ENCODE data around the gene SPCS1. TPM values are rescaled to one million over a fixed set of nuclear protein-coding genes. Genes with fewer than 3 reads are reported as not detected.

SPCS1 gene
- total and polyA plus RNA-seq, 9 of the 15 experiments (the other 6 are each of a cell fraction or from before 2014, with no cell fraction given): 73.9 to 567 (median 127) TPM

DNA sequence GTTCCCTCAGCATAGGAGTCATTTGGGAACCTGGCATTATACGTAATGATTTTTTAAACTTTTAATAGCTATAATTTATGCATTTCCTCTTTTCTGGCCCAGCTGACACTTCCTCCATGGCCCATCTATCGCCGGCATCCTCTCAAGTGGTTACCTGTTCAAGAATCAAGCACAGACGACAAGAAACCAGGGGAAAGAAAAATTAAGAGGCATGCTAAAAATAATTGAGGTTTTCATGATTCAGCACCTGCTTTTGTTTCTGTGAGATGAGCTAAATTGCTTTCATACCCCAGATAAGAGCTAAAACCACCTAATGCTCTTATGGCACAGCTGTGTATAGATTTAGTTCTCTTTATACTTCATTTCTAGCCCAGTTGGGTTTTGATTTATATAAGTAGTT is 1.7 kb downstream of the SPCS1 start:
- ATAC-seq (no peak), FAIRE-seq (no peak), DNase-seq (ENCODE audit: extremely low read depth in 1 of 4, low spot score in 3 of 4) (no peak)
- WGBS (ENCODE audit: insufficient coverage, low coverage, missing lambda C conversion rate): 51% methylated on average over 4 of the region's 4 CpGs
- no peak overlapping the region for H3K27ac ChIP-seq (ENCODE audit: extremely low read depth, low read depth, low read length)
- POLR2A ChIA-PET: interaction anchor here (1.1 to 1.2 kb wide), 2 partner anchors 8 to 10 kb away, joined by 3 to 5 read pairs; no protein-coding TSS in a partner anchor
- H3K9ac ChIP-seq (ENCODE audit: insufficient read depth in 1 of 2, low read depth in 2 of 2, low read length in 2 of 2): no peak overlapping the region
- H3K9me1 ChIP-seq (ENCODE audit: control insufficient read depth, insufficient read depth, low read length): no peaks in the 10 kb centered on the region
- H3K4me1 ChIP-seq (replicated peaks in 1 of 2; ENCODE audit: control insufficient read depth in 2 of 2, insufficient read depth in 2 of 2, low read length in 2 of 2): peaks cover 7 to 10% of the 10 kb centered on the region in 2 experiments; a peak in 3 of 5 replicates
- peak overlapping the region; percentile 94; the same call in 1 of the 2 replicates for H3K4me2 ChIP-seq (ENCODE audit: insufficient read depth, low read length)
- H3K9me3 ChIP-seq (replicated peaks; ENCODE audit: control insufficient read depth, insufficient read depth, low read depth, low read length): no peaks in the 10 kb centered on the region
- intact Hi-C loops (cut with micrococcal nuclease) (no loop called here), in situ Hi-C loops (cut with MboI) (no loop called here)
- no peaks in the 10 kb centered on the region for H4K20me1 ChIP-seq (replicated peaks; ENCODE audit: control insufficient read depth, insufficient read depth, low read length)
- H2AFZ ChIP-seq (ENCODE audit: low read depth, low read length): no peak overlapping the region
- peak overlapping the region; percentile 83; the same call in 1 of the 2 replicates for H3K4me3 ChIP-seq
- H3K27me3 ChIP-seq (ENCODE audit: control insufficient read depth in 2 of 2, insufficient read depth in 2 of 2, low read length in 2 of 2): no peaks in the 10 kb centered on the region
- peaks cover 22% of the 10 kb centered on the region for H3K36me3 ChIP-seq (ENCODE audit: control insufficient read depth, insufficient read depth, low read length)
- CTCF ChIA-PET (ENCODE audit: low intra/inter-chr PET ratio): no interaction called here
- BruUV-seq (replicated peaks): no TSS peak
- H3K79me2 ChIP-seq (ENCODE audit: control insufficient read depth, insufficient read depth, low read length): peaks cover 48% of the 10 kb centered on the region
- TF ChIP-seq ZNF584 (CRISPR knock-in tag; IDR thresholded peaks at IDR 0.05; ENCODE audit: low read depth) (no peak), SPI1 (IDR thresholded peaks at IDR 0.05; ENCODE audit: borderline replicate concordance, low read depth, low read length) (peak; percentile 75)

DNA sequence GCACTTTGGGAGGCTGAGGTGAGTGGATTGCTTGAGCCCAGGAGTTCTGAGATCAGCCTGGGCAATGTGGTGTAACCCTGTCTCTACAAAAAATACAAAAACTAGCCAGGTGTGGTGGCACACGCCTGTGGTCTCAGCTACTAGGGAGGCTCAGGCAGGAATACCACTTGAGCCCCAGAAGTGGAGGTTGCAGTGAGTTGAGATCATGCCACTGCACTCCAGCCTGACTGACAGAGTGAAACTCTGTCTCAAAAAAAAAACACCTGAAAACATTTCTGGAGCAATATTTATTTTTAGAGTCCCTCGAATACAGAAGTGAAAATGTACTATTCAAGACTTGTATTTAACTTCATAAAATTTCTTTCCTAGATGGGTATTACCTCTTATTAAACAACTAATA is 4.6 kb downstream of the SPCS1 start:
- FAIRE-seq: no peak
- no peak overlapping the region for H3K4me2 ChIP-seq (ENCODE audit: insufficient read depth, low read length)

More for the DNA sequence above, 4.6 kb downstream of the SPCS1 start:
- Histone ChIP-seq H3K9me3 (replicated peaks; ENCODE audit: control insufficient read depth, insufficient read depth, low read depth, low read length) (no peaks in the 10 kb centered on the region), H4K20me1 (replicated peaks; ENCODE audit: control insufficient read depth, insufficient read depth, low read length) (no peaks in the 10 kb centered on the region), H3K9me1 (ENCODE audit: control insufficient read depth, insufficient read depth, low read length) (no peaks in the 10 kb centered on the region), H3K4me3 (no peak overlapping the region), H3K9ac (ENCODE audit: insufficient read depth in 1 of 2, low read depth in 2 of 2, low read length in 2 of 2) (no peak overlapping the region), H2AFZ (ENCODE audit: low read depth, low read length) (no peak overlapping the region), H3K4me1 (replicated peaks in 1 of 2; ENCODE audit: control insufficient read depth in 2 of 2, insufficient read depth in 2 of 2, low read length in 2 of 2) (no peaks in the 10 kb centered on the region; a peak in 2 of 5 replicates), H3K27ac (ENCODE audit: extremely low read depth, low read depth, low read length) (no peak overlapping the region), H3K36me3 (ENCODE audit: control insufficient read depth, insufficient read depth, low read length) (peaks cover 17% of the 10 kb centered on the region; the same call in 2 of the 3 replicates), H3K27me3 (ENCODE audit: control insufficient read depth in 2 of 2, insufficient read depth in 2 of 2, low read length in 2 of 2) (no peaks in the 10 kb centered on the region), H3K79me2 (ENCODE audit: control insufficient read depth, insufficient read depth, low read length) (peaks cover 26% of the 10 kb centered on the region)
- WGBS (ENCODE audit: insufficient coverage, low coverage, missing lambda C conversion rate): 82% methylated on average over 2 of the region's 2 CpGs
- no peak for DNase-seq (ENCODE audit: extremely low read depth in 1 of 4, low spot score in 3 of 4)
- in situ Hi-C loops (cut with MboI) (no loop called here), intact Hi-C loops (cut with micrococcal nuclease) (no loop called here)
- TF ChIP-seq ZNF311 (CRISPR knock-in tag; IDR thresholded peaks at IDR 0.05) (no peak), CSDE1 (IDR thresholded peaks at IDR 0.05) (no peak)
- TF ChIP-seq, protein P1, sequence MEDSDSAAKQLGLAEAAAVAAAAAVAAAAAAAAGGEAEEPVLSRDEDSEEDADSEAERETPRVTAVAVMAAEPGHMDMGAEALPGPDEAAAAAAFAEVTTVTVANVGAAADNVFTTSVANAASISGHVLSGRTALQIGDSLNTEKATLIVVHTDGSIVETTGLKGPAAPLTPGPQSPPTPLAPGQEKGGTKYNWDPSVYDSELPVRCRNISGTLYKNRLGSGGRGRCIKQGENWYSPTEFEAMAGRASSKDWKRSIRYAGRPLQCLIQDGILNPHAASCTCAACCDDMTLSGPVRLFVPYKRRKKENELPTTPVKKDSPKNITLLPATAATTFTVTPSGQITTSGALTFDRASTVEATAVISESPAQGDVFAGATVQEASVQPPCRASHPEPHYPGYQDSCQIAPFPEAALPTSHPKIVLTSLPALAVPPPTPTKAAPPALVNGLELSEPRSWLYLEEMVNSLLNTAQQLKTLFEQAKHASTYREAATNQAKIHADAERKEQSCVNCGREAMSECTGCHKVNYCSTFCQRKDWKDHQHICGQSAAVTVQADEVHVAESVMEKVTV (CRISPR knock-in tag; IDR thresholded peaks at IDR 0.05): no peak
- ATAC-seq: no peak
- ChIA-PET POLR2A (interaction anchor here (0.5 kb wide), 1 partner anchor 116 kb away, joined by 3 read pairs; no protein-coding TSS in a partner anchor), CTCF (ENCODE audit: low intra/inter-chr PET ratio) (no interaction called here)
- BruUV-seq (replicated peaks): no TSS peak

Data from K562 (cell line).